Mucosa of descending colon (tissue), 3 donors: ENCODE results near the gene TPTE2. TPM values are rescaled to one million over a fixed set of nuclear protein-coding genes. Genes with fewer than 3 reads are reported as not detected.

Experiments used
- ATAC-seq: fragments of 200-7000 bp; cut with Tn5 transposase; one replicate; pipeline ENCODE4 v1.9.1; 2020; ENCODE audit warnings: mild to moderate bottlenecking, moderate library complexity
- DNase-seq, 3 donors: peaks; one replicate each; pipeline ENCODE4 v3.0.0-alpha.2; 2020
- H3K36me3 ChIP-seq: fragments of 200-600 bp; one replicate; pipeline ENCODE4 v1.8.0; 2021; ENCODE audit warnings: low read depth, mild to moderate bottlenecking
- H3K4me1 ChIP-seq: fragments of 200-600 bp; one replicate; pipeline ENCODE4 v1.8.0; 2021; ENCODE audit warnings: low read depth, mild to moderate bottlenecking
- H3K4me3 ChIP-seq: fragments of 200-600 bp; one replicate; pipeline ENCODE4 v1.8.0; 2021; ENCODE audit warnings: mild to moderate bottlenecking
- H3K9me3 ChIP-seq: fragments of 200-600 bp; one replicate; pipeline ENCODE4 v1.8.0; 2021; ENCODE audit warnings: mild to moderate bottlenecking
- intact Hi-C, 2 donors: fragments of 100-400 bp; cut with DNase I in 1 of 2; cut with micrococcal nuclease in 1 of 2; formaldehyde crosslinking; loops; one replicate each; pipeline versions ENCODE4 v1.11.0 to v1.11.1; 2022; cut with DNase I, micrococcal nuclease
- total RNA-seq, 3 donors: library from RNA; stranded (reverse); fragmentation: NEBNext Ultra II Directional in 2 of 3; extraction: Animal tissue kit (Norgen Biotek cat#: 25700) in 2 of 3; gene quantifications; one replicate each; pipeline versions ENCODE4 v1.2.1 to v1.2.4, GENCODE V29; 2021 to 2023
- TF ChIP-seq, protein P1 (sequence below): fragments of 200-600 bp; IDR thresholded peaks from one replicate; pipeline ENCODE4 v1.8.0; 2022; ENCODE audit warnings: antibody characterized with exemption, mild to moderate bottlenecking
- donor health status: DM: no; HTN: no; CAD: no; lungs with moderate emphysema.
- donor health status: DM: no; HTN: no; CAD: no.
- donor health status: DM: no; HTN: yes; CAD: no.

The TPTE2 gene
- total RNA-seq, 3 donors from 2014 or later = not detected

DNA sequence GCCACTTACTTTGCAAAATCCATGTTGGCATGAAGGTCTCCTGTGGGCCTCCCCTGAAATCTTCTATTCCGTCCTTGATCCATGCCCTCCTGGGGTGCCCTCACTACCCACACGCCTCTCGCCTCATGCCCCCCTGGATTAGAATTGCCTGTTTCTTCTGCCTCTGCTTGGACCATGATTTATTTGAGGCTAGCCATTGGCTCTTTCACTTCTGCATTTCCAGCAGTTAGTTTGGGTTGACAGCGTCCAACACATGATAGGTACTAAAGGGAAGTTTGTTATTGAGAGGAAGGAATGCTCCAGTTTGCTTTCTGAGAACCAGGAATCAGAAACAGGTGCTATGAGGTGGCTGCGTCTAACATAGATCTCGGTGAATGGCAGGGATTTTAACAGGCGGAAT lies 30.5 kb upstream of the TPTE2 start:
- TF ChIP-seq, protein P1, sequence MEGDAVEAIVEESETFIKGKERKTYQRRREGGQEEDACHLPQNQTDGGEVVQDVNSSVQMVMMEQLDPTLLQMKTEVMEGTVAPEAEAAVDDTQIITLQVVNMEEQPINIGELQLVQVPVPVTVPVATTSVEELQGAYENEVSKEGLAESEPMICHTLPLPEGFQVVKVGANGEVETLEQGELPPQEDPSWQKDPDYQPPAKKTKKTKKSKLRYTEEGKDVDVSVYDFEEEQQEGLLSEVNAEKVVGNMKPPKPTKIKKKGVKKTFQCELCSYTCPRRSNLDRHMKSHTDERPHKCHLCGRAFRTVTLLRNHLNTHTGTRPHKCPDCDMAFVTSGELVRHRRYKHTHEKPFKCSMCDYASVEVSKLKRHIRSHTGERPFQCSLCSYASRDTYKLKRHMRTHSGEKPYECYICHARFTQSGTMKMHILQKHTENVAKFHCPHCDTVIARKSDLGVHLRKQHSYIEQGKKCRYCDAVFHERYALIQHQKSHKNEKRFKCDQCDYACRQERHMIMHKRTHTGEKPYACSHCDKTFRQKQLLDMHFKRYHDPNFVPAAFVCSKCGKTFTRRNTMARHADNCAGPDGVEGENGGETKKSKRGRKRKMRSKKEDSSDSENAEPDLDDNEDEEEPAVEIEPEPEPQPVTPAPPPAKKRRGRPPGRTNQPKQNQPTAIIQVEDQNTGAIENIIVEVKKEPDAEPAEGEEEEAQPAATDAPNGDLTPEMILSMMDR = no peak
- DNase-seq (no peak), ATAC-seq (no peak)
- Histone ChIP-seq H3K36me3 (no peaks in the 10 kb centered on the region), H3K9me3 (no peaks in the 10 kb centered on the region), H3K4me3 (no peak overlapping the region), H3K4me1 (no peaks in the 10 kb centered on the region)
- intact Hi-C loops = no loop called here

DNA sequence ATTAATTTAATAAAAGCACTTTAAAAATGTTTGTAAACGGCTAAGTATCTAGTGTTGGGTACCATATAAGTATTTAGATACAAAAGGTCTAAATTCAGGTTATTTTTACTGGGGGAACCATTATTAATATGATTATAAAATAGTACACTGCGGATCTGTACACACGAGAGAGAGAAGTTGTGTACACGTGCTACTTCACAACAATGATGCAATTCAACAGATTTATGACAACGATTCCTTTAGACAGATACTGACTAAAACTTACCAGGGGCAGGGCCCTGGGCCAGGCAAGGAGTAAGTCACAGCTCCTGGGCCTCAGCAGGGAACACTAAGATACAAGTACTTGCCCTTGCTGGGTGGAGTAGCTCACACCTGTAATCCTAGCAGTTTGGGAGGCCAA lies 29.1 kb upstream of the TPTE2 start:
- no peak for ATAC-seq
- intact Hi-C loops = no loop called here
- no peak for DNase-seq

DNA sequence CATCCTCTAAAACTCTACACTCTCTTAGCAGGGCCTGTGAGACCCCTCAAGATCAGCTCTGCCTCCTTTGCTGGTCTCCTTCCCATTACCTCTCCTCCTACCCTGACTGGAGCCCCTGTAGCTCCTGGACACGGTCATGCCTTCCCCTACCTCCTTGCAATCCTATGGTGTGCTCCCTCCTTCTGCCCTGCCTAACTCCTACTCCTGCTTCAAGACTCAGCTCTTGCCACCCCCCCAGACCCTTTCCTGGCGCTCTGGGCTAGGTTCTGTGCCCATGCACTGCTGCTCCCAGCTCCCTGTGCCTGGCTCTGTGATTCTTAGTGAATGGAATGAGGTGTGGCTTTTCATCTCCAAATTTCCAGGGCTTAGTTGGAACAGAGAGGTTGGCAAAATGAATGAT lies 28.0 kb upstream of the TPTE2 start:
- DNase-seq (no peak), ATAC-seq (no peak)
- intact Hi-C loops = no loop called here
- TF ChIP-seq, protein P1 = no peak
- Histone ChIP-seq H3K4me1 (no peaks in the 10 kb centered on the region), H3K36me3 (no peaks in the 10 kb centered on the region), H3K4me3 (no peak overlapping the region), H3K9me3 (no peaks in the 10 kb centered on the region)

More for the DNA sequence above, 29.1 kb upstream of the TPTE2 start:
- TF ChIP-seq, protein P1 = no peak
- no peaks in the 10 kb centered on the region for H3K36me3 ChIP-seq
- H3K4me3 ChIP-seq = no peak overlapping the region
- no peaks in the 10 kb centered on the region for H3K9me3 ChIP-seq
- H3K4me1 ChIP-seq = no peaks in the 10 kb centered on the region

DNA sequence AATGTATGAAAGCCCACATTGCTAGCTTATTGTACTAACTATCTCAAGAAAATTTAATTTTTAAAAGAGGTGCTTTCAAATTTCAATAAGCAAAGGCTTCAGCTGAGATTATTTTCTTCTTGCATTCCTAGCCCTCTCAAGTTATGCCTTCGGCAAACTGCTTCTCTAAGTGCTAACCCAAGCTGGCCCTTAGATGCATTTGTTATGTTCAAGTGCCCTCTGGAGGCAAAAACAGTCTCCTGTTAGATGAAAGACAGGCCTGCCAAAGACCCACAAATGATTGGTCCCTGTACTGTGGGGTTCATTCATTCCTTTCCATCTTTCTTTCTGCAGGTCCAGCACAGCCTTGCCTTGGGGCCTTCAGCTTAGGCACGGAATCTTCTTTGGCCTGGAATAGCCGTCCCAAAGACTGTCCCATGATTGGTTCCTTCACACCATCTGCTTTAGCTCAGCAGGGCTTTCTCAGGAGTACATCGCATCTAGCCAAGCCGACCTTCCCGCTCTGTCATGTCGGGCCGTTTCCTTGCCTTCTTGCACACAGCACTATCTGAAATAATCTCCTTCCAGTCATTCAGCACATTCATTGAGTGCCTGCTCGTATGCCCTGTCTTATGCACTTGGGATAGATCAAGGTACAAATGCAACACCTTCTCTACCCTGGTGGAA lies 26.4 kb upstream of the TPTE2 start:
- ATAC-seq (peak; percentile 55), DNase-seq (peak in 1 of 3 donors; percentile 58)
- Histone ChIP-seq H3K4me3 (no peak overlapping the region), H3K9me3 (no peaks in the 10 kb centered on the region), H3K4me1 (no peaks in the 10 kb centered on the region), H3K36me3 (no peaks in the 10 kb centered on the region)
- intact Hi-C loops = no loop called here
- TF ChIP-seq, protein P1 = no peak

DNA sequence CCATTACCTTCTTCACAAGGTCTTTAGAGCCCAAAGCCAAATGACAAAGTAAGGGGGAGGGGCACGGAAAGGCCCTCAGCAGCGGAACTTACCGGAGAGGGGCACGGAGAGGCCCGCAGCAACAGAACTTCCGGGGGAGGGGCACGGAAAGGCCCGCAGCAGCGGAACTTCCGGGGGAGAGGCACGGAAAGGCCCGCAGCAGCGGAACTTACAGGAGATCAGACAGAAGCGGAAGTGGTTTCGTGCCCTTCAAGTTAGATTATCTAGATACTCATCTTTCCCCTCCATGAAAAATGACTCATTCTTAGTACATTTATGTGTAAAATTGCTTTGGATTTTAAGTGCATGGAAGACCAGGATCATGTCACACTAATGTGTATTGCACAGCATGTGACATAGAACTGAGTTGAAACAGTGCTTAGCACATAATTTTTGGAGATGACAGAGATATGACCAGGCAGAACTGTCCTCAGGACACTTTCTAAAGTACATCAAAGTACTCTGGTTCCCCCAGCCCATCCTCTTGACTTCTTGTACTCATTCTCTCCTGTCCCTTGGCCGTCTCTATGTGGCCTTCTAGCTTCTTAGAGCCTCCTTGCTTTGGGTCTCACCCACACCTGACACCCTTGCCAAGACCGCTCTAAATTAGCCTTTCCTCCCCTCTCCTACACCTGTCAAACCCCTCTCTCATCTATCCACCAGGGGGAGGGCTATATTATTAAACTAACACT lies 25.7 kb upstream of the TPTE2 start:
- intact Hi-C loops = no loop called here
- no peaks in the 10 kb centered on the region for H3K4me1 ChIP-seq
- no peaks in the 10 kb centered on the region for H3K36me3 ChIP-seq
- ATAC-seq (peak; percentile 69), DNase-seq (peak; percentile 42 to 76 (median 50))
- no peaks in the 10 kb centered on the region for H3K9me3 ChIP-seq
- no peak overlapping the region for H3K4me3 ChIP-seq
- TF ChIP-seq, protein P1 = no peak
